ENCODE measurements around the gene TRPM6. TPM values are rescaled to one million over a fixed set of nuclear protein-coding genes. Genes with fewer than 3 reads are reported as not detected.

Gene TRPM6
- total RNA-seq, 4 donors from 2014 or later: 0.07 to 0.22 (median 0.20) TPM; not detected in 1

- no peaks in the 10 kb centered on the region for H3K27me3 ChIP-seq
- no peaks in the 10 kb centered on the region for H3K36me3 ChIP-seq
- H3K9me3 ChIP-seq: no peaks in the 10 kb centered on the region
- H3K4me3 ChIP-seq: no peak overlapping the region
- DNase-seq: no peak
- no peak overlapping the region for H3K27ac ChIP-seq
- no peaks in the 10 kb centered on the region for H3K4me1 ChIP-seq
- ATAC-seq: no peak
- intact Hi-C loops (cut with DNase I; ENCODE audit: low total_unique reads): no loop called here
- in situ Hi-C loops (cut with MboI; ENCODE audit: low sequenced_read_pairs in 4 of 4): no loop called here
- TF ChIP-seq CTCF (IDR thresholded peaks at IDR 0.05 in 4 of 5, conservative IDR thresholded peaks at IDR 0.05 in 1 of 5) (no peak), POLR2A (IDR thresholded peaks at IDR 0.05) (no peak)
Observed at GRCh38 chr9:74760031-74760700, 127.6 kb downstream of the TRPM6 start.

DNA sequence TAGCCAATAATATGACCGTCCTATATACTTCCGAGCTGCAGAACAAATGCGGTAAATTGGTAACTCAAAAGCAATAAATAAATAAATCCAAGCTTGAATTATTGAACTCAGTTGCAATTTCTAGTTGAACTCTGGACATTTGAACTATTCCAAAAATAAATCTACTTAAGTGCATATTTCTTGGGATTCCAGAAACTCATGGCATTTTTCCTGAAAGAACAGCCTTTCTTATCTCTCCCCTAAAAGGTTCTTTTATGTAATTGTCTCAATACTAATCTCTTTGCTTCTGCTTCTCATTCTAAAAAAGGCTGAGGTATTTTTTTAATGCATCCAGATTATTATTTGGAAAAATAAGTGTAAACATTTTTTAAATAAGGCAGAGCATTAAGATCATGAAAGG is 131.7 kb downstream of the TRPM6 start:
- in situ Hi-C loops (cut with MboI; ENCODE audit: low sequenced_read_pairs in 4 of 4) (no loop called here), intact Hi-C loops (cut with DNase I; ENCODE audit: low total_unique reads) (no loop called here)
- Histone ChIP-seq H3K9me3 (no peaks in the 10 kb centered on the region), H3K4me3 (no peak overlapping the region), H3K27me3 (no peaks in the 10 kb centered on the region), H3K27ac (no peak overlapping the region), H3K4me1 (no peaks in the 10 kb centered on the region), H3K36me3 (no peaks in the 10 kb centered on the region)
- no peak for TF ChIP-seq POLR2A (IDR thresholded peaks at IDR 0.05)
- no peak for TF ChIP-seq CTCF (IDR thresholded peaks at IDR 0.05 in 4 of 5, conservative IDR thresholded peaks at IDR 0.05 in 1 of 5)
- no peak for ATAC-seq
- no peak for DNase-seq

- no peaks in the 10 kb centered on the region for H3K9me3 ChIP-seq
- no peaks in the 10 kb centered on the region for H3K36me3 ChIP-seq
- H3K27ac ChIP-seq: no peak overlapping the region
- in situ Hi-C loops (cut with MboI; ENCODE audit: low sequenced_read_pairs in 4 of 4) (no loop called here), intact Hi-C loops (cut with DNase I; ENCODE audit: low total_unique reads) (no loop called here)
- TF ChIP-seq POLR2A (IDR thresholded peaks at IDR 0.05) (no peak), CTCF (IDR thresholded peaks at IDR 0.05 in 4 of 5, conservative IDR thresholded peaks at IDR 0.05 in 1 of 5) (no peak)
- no peaks in the 10 kb centered on the region for H3K27me3 ChIP-seq
- ATAC-seq (no peak), DNase-seq (no peak)
- H3K4me1 ChIP-seq: no peaks in the 10 kb centered on the region
- no peak overlapping the region for H3K4me3 ChIP-seq
Observed at GRCh38 chr9:74755355-74755754, 132.4 kb downstream of the TRPM6 start.

DNA sequence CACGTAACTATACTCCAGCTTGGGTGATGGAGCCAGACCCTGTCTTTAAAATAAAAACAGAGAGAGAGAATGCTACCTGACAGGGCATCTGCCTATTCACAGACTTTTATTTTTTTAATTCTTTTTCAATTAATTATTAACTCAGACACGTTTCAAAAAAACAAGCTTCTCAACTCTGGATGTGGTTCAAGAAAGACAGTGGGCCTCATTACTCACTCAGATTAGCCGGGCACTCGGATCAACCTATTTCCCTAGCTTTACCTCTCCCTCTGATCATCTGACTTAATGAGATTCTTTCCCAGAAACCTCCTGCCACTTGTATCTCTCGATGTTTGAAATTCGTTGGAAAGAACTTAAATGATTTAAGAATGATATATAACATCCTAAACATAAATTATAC is 134.1 kb downstream of the TRPM6 start:
- no peak overlapping the region for H3K27ac ChIP-seq
- H3K36me3 ChIP-seq: no peaks in the 10 kb centered on the region
- TF ChIP-seq CTCF (IDR thresholded peaks at IDR 0.05 in 4 of 5, conservative IDR thresholded peaks at IDR 0.05 in 1 of 5) (no peak), POLR2A (IDR thresholded peaks at IDR 0.05) (no peak)
- no peaks in the 10 kb centered on the region for H3K9me3 ChIP-seq
- intact Hi-C loops (cut with DNase I; ENCODE audit: low total_unique reads): no loop called here
- H3K4me1 ChIP-seq: no peaks in the 10 kb centered on the region
- in situ Hi-C loops (cut with MboI; ENCODE audit: low sequenced_read_pairs in 4 of 4): no loop called here
- ATAC-seq (no peak), DNase-seq (no peak)
- H3K27me3 ChIP-seq: no peaks in the 10 kb centered on the region
- H3K4me3 ChIP-seq: no peak overlapping the region

- DNase-seq: no peak
- in situ Hi-C loops (cut with MboI; ENCODE audit: low sequenced_read_pairs in 4 of 4): no loop called here
- H3K27ac ChIP-seq: no peak overlapping the region
- intact Hi-C loops (cut with DNase I; ENCODE audit: low total_unique reads): no loop called here
- ATAC-seq: no peak
- no peaks in the 10 kb centered on the region for H3K4me1 ChIP-seq
- no peaks in the 10 kb centered on the region for H3K9me3 ChIP-seq
- TF ChIP-seq POLR2A (IDR thresholded peaks at IDR 0.05) (no peak), CTCF (IDR thresholded peaks at IDR 0.05 in 4 of 5, conservative IDR thresholded peaks at IDR 0.05 in 1 of 5) (no peak)
- no peaks in the 10 kb centered on the region for H3K27me3 ChIP-seq
- H3K4me3 ChIP-seq: no peak overlapping the region
- H3K36me3 ChIP-seq: no peaks in the 10 kb centered on the region
Observed at GRCh38 chr9:74748966-74749365, 138.8 kb downstream of the TRPM6 start.

Measured in gastrocnemius medialis (tissue), 4 donors.